ENCODE measurements around the gene AMBN. TPM values are rescaled to one million over a fixed set of nuclear protein-coding genes. Genes with fewer than 3 reads are reported as not detected.
"Not testable (repeated sequence)": the region's sequence is repeated elsewhere in the genome, so short reads cannot be mapped to it uniquely, and the experiment has no call there.

AMBN gene
- total RNA-seq, 1 donor from 2014 or later: not detected

DNA sequence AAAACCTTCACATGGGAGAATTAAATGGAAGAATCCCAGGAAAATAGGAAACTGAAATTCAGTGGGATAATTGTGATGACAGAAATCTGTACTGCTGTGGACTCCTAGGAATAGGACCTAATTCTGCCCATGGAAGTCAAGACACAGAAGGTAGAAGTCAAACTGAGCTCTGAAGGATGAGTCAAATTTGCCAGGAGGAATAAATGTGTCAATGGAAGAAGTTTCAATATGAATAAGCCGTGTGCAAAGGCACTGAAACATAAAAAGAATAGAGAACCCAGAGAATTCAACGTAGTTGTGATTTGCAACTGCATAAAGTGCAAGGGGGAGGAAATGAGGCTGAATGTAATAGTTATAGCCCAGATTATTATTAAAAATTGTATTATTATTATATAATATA, 48.1 kb downstream of the AMBN start:
- Histone ChIP-seq H3K4me3 (no peak overlapping the region), H3K4me1 (peaks cover 14% of the 10 kb centered on the region), H3K27ac (replicated peaks) (no peak overlapping the region), H3K36me3 (no peaks in the 10 kb centered on the region), H3K9me3 (replicated peaks) (no peaks in the 10 kb centered on the region), H3K27me3 (ENCODE audit: low read depth) (no peaks in the 10 kb centered on the region)
- intact Hi-C loops (cut with micrococcal nuclease): no loop called here
- TF ChIP-seq, protein P1, sequence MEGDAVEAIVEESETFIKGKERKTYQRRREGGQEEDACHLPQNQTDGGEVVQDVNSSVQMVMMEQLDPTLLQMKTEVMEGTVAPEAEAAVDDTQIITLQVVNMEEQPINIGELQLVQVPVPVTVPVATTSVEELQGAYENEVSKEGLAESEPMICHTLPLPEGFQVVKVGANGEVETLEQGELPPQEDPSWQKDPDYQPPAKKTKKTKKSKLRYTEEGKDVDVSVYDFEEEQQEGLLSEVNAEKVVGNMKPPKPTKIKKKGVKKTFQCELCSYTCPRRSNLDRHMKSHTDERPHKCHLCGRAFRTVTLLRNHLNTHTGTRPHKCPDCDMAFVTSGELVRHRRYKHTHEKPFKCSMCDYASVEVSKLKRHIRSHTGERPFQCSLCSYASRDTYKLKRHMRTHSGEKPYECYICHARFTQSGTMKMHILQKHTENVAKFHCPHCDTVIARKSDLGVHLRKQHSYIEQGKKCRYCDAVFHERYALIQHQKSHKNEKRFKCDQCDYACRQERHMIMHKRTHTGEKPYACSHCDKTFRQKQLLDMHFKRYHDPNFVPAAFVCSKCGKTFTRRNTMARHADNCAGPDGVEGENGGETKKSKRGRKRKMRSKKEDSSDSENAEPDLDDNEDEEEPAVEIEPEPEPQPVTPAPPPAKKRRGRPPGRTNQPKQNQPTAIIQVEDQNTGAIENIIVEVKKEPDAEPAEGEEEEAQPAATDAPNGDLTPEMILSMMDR (IDR thresholded peaks at IDR 0.05; ENCODE audit: borderline replicate concordance): no peak
- DNase-seq: no peak

DNA sequence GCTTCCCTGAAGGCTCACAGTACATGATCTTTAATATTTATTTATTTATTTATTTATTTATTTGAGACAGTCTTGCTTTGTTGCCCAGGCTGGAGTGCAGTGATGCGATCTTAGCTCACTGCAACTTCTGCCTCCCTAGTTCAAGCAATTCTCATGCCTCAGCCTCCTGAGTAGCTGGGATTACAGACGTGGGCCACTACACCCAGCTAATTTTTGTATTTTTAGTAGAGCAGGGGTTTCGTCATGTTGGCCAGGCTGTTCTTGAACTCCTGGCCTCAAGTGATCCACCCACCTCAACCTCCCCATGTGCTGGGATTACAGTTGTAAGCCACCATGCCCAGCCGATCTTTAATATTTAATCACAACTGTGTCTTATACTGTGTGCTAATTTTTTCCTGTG, 58.7 kb downstream of the AMBN start:
- H3K4me3 ChIP-seq; H3K27me3 ChIP-seq (ENCODE audit: low read depth); H3K36me3 ChIP-seq; DNase-seq; H3K9me3 ChIP-seq (replicated peaks); H3K4me1 ChIP-seq; H3K27ac ChIP-seq (replicated peaks): not testable (repeated sequence)
- intact Hi-C loops (cut with micrococcal nuclease): loop anchor here (10.0 kb wide), 1 partner anchor 354 kb away; no protein-coding TSS in a partner anchor

- H3K4me1 ChIP-seq: no peaks in the 10 kb centered on the region
- intact Hi-C loops (cut with micrococcal nuclease): loop anchor here (10.0 kb wide), 1 partner anchor 353 kb away; no protein-coding TSS in a partner anchor
- H3K27me3 ChIP-seq (ENCODE audit: low read depth): no peaks in the 10 kb centered on the region
- H3K9me3 ChIP-seq (replicated peaks): no peaks in the 10 kb centered on the region
- no peak overlapping the region for H3K27ac ChIP-seq (replicated peaks)
- no peak for DNase-seq
- H3K4me3 ChIP-seq: no peak overlapping the region
- H3K36me3 ChIP-seq: no peaks in the 10 kb centered on the region
- TF ChIP-seq, protein P1 (IDR thresholded peaks at IDR 0.05; ENCODE audit: borderline replicate concordance): peak; percentile 65
These were observed 59.9 kb downstream of the AMBN start for GRCh38 chr4:70651864-70652506.

DNA sequence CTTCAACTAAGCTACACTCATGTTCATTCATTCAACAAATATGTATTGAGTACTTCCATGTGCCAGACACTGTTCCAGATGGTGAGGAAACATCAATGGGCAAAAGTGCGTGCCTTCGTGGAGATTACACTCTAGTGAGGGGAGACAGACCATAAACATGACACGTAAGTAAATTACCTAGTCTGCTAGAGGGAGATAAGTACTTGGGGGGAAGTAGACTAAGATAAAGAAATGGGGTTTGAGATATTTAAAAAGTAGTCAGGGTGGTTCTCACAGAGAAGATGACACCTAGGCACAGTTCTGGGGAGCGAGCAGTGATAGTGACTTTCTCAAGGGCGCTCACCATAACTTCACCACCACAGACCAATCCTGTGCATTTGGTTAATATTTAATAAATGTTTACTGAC, 62.6 kb downstream of the AMBN start:
- no peaks in the 10 kb centered on the region for H3K27me3 ChIP-seq (ENCODE audit: low read depth)
- TF ChIP-seq, protein P1 (IDR thresholded peaks at IDR 0.05; ENCODE audit: borderline replicate concordance): no peak
- no peaks in the 10 kb centered on the region for H3K36me3 ChIP-seq
- no peak for DNase-seq
- intact Hi-C loops (cut with micrococcal nuclease): loop anchor here (10.0 kb wide), 1 partner anchor 350 kb away; no protein-coding TSS in a partner anchor
- H3K4me1 ChIP-seq: no peaks in the 10 kb centered on the region
- H3K9me3 ChIP-seq (replicated peaks): no peaks in the 10 kb centered on the region
- no peak overlapping the region for H3K4me3 ChIP-seq
- no peak overlapping the region for H3K27ac ChIP-seq (replicated peaks)

Other genes with a start within 250 kb of the AMBN start
- gene SMR3A, start 231.5 kb upstream of the AMBN start, total RNA-seq: not detected
- not detected for gene SMR3B, start 209.1 kb upstream of the AMBN start, total RNA-seq
- not detected for gene OPRPN, start 194.3 kb upstream of the AMBN start, total RNA-seq
- gene MUC7, start 120.1 kb upstream of the AMBN start, total RNA-seq: not detected
- gene AMTN, start 73.7 kb upstream of the AMBN start, total RNA-seq: not detected
- 6.2 TPM for gene ENAM, start 36.5 kb downstream of the AMBN start, total RNA-seq
- 6.9 TPM for gene JCHAIN, start 74.3 kb downstream of the AMBN start, total RNA-seq
- 15.8 TPM for gene UTP3, start 96.3 kb downstream of the AMBN start, total RNA-seq
- gene RUFY3, start 129.7 kb downstream of the AMBN start, total RNA-seq: 20.5 TPM
- 108 TPM for gene GRSF1, start 247.6 kb downstream of the AMBN start, total RNA-seq